ENCODE data around the gene TNFRSF1A.
A peak's percentile ranks its signal among the peaks of the same experiment; 100 is the strongest.

DNA sequence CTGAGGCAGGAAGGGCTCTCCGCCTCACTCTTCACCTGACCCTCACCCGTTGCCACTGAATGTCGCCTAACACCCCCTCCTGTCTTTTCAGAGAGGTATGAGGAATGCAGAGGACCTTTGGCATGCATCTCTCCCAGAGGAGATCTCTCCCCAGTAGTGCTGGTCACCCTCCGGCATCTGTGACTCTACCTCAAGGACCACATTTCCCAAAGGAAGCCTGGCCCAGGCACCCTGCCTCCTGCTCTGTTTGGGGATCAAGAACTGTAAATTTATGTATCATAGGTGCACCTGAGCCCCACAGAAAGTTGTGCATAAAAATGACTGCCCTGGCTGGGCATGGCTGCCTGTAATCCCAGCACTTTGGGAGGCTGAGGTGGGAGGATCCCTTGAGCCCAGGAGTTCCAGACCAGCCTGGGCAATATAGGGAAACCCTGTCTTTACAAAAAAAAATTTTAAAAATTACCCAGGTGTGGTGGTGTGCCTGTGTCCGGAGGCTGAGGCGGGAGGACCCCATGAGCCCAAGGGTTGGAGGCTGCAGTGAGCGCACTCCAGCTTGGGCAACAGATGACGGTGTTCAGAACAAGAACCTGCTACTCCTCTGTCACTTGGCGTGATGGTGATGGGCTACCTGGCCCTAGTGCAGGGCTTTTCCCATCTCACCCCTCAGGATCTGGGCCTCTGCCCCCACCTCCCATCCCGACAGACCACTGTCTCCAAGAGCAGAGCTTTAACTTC, 13.7 kb downstream of the TNFRSF1A start:
- no peak for TF ChIP-seq POLR2A (IDR thresholded peaks at IDR 0.05)
- TF ChIP-seq, protein P1, sequence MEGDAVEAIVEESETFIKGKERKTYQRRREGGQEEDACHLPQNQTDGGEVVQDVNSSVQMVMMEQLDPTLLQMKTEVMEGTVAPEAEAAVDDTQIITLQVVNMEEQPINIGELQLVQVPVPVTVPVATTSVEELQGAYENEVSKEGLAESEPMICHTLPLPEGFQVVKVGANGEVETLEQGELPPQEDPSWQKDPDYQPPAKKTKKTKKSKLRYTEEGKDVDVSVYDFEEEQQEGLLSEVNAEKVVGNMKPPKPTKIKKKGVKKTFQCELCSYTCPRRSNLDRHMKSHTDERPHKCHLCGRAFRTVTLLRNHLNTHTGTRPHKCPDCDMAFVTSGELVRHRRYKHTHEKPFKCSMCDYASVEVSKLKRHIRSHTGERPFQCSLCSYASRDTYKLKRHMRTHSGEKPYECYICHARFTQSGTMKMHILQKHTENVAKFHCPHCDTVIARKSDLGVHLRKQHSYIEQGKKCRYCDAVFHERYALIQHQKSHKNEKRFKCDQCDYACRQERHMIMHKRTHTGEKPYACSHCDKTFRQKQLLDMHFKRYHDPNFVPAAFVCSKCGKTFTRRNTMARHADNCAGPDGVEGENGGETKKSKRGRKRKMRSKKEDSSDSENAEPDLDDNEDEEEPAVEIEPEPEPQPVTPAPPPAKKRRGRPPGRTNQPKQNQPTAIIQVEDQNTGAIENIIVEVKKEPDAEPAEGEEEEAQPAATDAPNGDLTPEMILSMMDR (IDR thresholded peaks at IDR 0.05), result no peak
- TF ChIP-seq POLR2AphosphoS5 (IDR thresholded peaks at IDR 0.05), result peak in 2 of 3 donors; percentile 4 to 5

All from transverse colon (tissue), 4 donors.